Measurements from ENCODE around the gene S100B.

The S100B gene

GRCh38 chr21:46572850-46573249 is 32.0 kb downstream of the S100B start:
- no peak overlapping the region for H3K9ac ChIP-seq
- no peaks in the 10 kb centered on the region for H3K36me3 ChIP-seq (ENCODE audit: insufficient read depth)
- no peak overlapping the region for H2AFZ ChIP-seq (ENCODE audit: low read depth)
- no peaks in the 10 kb centered on the region for H3K79me2 ChIP-seq (ENCODE audit: insufficient read depth, low read depth)
- H3K27ac ChIP-seq, result no peak overlapping the region
- no peak overlapping the region for H3K4me2 ChIP-seq
- H3K4me3 ChIP-seq (IDR thresholded peaks at IDR 0.05; ENCODE audit: insufficient read depth, low read depth, low read length), result no peak overlapping the region
- H3K27me3 ChIP-seq (ENCODE audit: insufficient read depth, low read depth), result no peaks in the 10 kb centered on the region
- no peaks in the 10 kb centered on the region for H3K4me1 ChIP-seq (ENCODE audit: low read depth, poor library complexity, severe bottlenecking)
- no peaks in the 10 kb centered on the region for H4K20me1 ChIP-seq (ENCODE audit: insufficient read depth)
- TF ChIP-seq CTCF (conservative IDR thresholded peaks at IDR 0.05; ENCODE audit: low read depth, low read length), result no peak

GRCh38 chr21:46570631-46571030 is 34.3 kb downstream of the S100B start:
- no peak overlapping the region for H2AFZ ChIP-seq (ENCODE audit: low read depth)
- no peaks in the 10 kb centered on the region for H3K4me1 ChIP-seq (ENCODE audit: low read depth, poor library complexity, severe bottlenecking)
- no peak overlapping the region for H3K27ac ChIP-seq
- H4K20me1 ChIP-seq (ENCODE audit: insufficient read depth), result no peaks in the 10 kb centered on the region
- H3K36me3 ChIP-seq (ENCODE audit: insufficient read depth), result no peaks in the 10 kb centered on the region
- no peak overlapping the region for H3K4me3 ChIP-seq (IDR thresholded peaks at IDR 0.05; ENCODE audit: insufficient read depth, low read depth, low read length)
- H3K79me2 ChIP-seq (ENCODE audit: insufficient read depth, low read depth), result no peaks in the 10 kb centered on the region
- H3K9ac ChIP-seq, result no peak overlapping the region
- no peaks in the 10 kb centered on the region for H3K27me3 ChIP-seq (ENCODE audit: insufficient read depth, low read depth)
- no peak overlapping the region for H3K4me2 ChIP-seq
- no peak for TF ChIP-seq CTCF (conservative IDR thresholded peaks at IDR 0.05; ENCODE audit: low read depth, low read length)

- no peak overlapping the region for H3K4me3 ChIP-seq (IDR thresholded peaks at IDR 0.05; ENCODE audit: insufficient read depth, low read depth, low read length)
- no peaks in the 10 kb centered on the region for H3K27me3 ChIP-seq (ENCODE audit: insufficient read depth, low read depth)
- no peak for TF ChIP-seq CTCF (conservative IDR thresholded peaks at IDR 0.05; ENCODE audit: low read depth, low read length)
- H3K27ac ChIP-seq, result no peak overlapping the region
- H4K20me1 ChIP-seq (ENCODE audit: insufficient read depth), result no peaks in the 10 kb centered on the region
- H3K79me2 ChIP-seq (ENCODE audit: insufficient read depth, low read depth), result no peaks in the 10 kb centered on the region
- no peaks in the 10 kb centered on the region for H3K36me3 ChIP-seq (ENCODE audit: insufficient read depth)
- H3K4me1 ChIP-seq (ENCODE audit: low read depth, poor library complexity, severe bottlenecking), result no peaks in the 10 kb centered on the region
- H3K9ac ChIP-seq, result no peak overlapping the region
- no peak overlapping the region for H3K4me2 ChIP-seq
- H2AFZ ChIP-seq (ENCODE audit: low read depth), result no peak overlapping the region
These were observed 34.8 kb downstream of the S100B start for GRCh38 chr21:46570119-46570518.

- H3K9ac ChIP-seq, result no peak overlapping the region
- H3K4me2 ChIP-seq, result no peak overlapping the region
- TF ChIP-seq CTCF (conservative IDR thresholded peaks at IDR 0.05; ENCODE audit: low read depth, low read length), result no peak
- H3K4me1 ChIP-seq (ENCODE audit: low read depth, poor library complexity, severe bottlenecking), result no peaks in the 10 kb centered on the region
- no peaks in the 10 kb centered on the region for H3K27me3 ChIP-seq (ENCODE audit: insufficient read depth, low read depth)
- no peak overlapping the region for H2AFZ ChIP-seq (ENCODE audit: low read depth)
- no peak overlapping the region for H3K27ac ChIP-seq
- no peak overlapping the region for H3K4me3 ChIP-seq (IDR thresholded peaks at IDR 0.05; ENCODE audit: insufficient read depth, low read depth, low read length)
- H4K20me1 ChIP-seq (ENCODE audit: insufficient read depth), result no peaks in the 10 kb centered on the region
- no peaks in the 10 kb centered on the region for H3K79me2 ChIP-seq (ENCODE audit: insufficient read depth, low read depth)
- H3K36me3 ChIP-seq (ENCODE audit: insufficient read depth), result no peaks in the 10 kb centered on the region
These were observed 35.8 kb downstream of the S100B start for GRCh38 chr21:46569081-46569480.

GRCh38 chr21:46568562-46568961 is 36.3 kb downstream of the S100B start:
- TF ChIP-seq CTCF (conservative IDR thresholded peaks at IDR 0.05; ENCODE audit: low read depth, low read length), result no peak
- H3K4me1 ChIP-seq (ENCODE audit: low read depth, poor library complexity, severe bottlenecking), result no peaks in the 10 kb centered on the region
- H3K36me3 ChIP-seq (ENCODE audit: insufficient read depth), result no peaks in the 10 kb centered on the region

More at GRCh38 chr21:46568562-46568961, 36.3 kb downstream of the S100B start:
- no peaks in the 10 kb centered on the region for H3K27me3 ChIP-seq (ENCODE audit: insufficient read depth, low read depth)
- H4K20me1 ChIP-seq (ENCODE audit: insufficient read depth), result no peaks in the 10 kb centered on the region
- H3K27ac ChIP-seq, result no peak overlapping the region
- H3K4me3 ChIP-seq (IDR thresholded peaks at IDR 0.05; ENCODE audit: insufficient read depth, low read depth, low read length), result no peak overlapping the region
- H2AFZ ChIP-seq (ENCODE audit: low read depth), result no peak overlapping the region
- H3K79me2 ChIP-seq (ENCODE audit: insufficient read depth, low read depth), result no peaks in the 10 kb centered on the region
- H3K4me2 ChIP-seq, result no peak overlapping the region
- no peak overlapping the region for H3K9ac ChIP-seq
